Measurements from ENCODE around the gene GFPT2. TPM values are rescaled to one million over a fixed set of nuclear protein-coding genes. Genes with fewer than 3 reads are reported as not detected.

Gene GFPT2
- total RNA-seq, 4 donors from 2014 or later = 8.2 to 26.6 (median 11.1) TPM

DNA sequence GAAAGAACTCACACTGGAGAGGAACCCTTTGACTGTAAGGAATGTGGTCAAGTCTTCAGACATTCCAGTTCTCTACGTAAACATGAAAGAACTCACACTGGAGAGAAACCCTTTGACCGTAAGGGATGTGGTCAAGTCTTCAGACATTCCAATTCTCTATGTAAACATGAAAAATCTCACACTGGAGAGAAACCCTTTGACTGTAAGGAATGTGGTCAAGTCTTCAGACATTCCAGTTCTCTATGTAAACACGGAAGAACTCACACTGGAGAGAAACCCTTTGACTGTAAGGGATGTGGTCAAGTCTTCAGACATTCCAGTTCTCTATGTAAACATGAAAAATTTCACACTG is 93.9 kb downstream of the GFPT2 start:
- Histone ChIP-seq H3K4me1 (no peaks in the 10 kb centered on the region), H3K36me3 (peaks cover 72 to 73% of the 10 kb centered on the region in 2 donors), H3K27ac (no peak overlapping the region), H3K27me3 (no peaks in the 10 kb centered on the region), H3K9me3 (peaks cover 13% of the 10 kb centered on the region), H3K4me3 (replicated peaks in 1 of 3) (no peak overlapping the region)
- intact Hi-C loops (cut with DNase I) = loop anchor here (10.0 kb wide), 1 partner anchor 1174 kb away; no protein-coding TSS in a partner anchor
- TF ChIP-seq POLR2A (IDR thresholded peaks at IDR 0.05) = no peak
- no peak for TF ChIP-seq CTCF (IDR thresholded peaks at IDR 0.05)
- DNase-seq = no peak
- WGBS, 2 donors = 56 to 66% methylated on average over 3 of the region's 3 CpGs

- TF ChIP-seq POLR2A (IDR thresholded peaks at IDR 0.05) = no peak
- no peak for TF ChIP-seq CTCF (IDR thresholded peaks at IDR 0.05)
- H3K27me3 ChIP-seq = no peaks in the 10 kb centered on the region
- peaks cover 6% of the 10 kb centered on the region for H3K9me3 ChIP-seq
- H3K27ac ChIP-seq = no peak overlapping the region
- DNase-seq = no peak
- intact Hi-C loops (cut with DNase I) = loop anchor here (10.0 kb wide), 1 partner anchor 1168 kb away; no protein-coding TSS in a partner anchor
- no peaks in the 10 kb centered on the region for H3K4me1 ChIP-seq
- H3K4me3 ChIP-seq (replicated peaks in 1 of 3) = no peak overlapping the region
- WGBS, 2 donors = 94 to 98% methylated on average over 17 to 24 of the region's 24 CpGs
- H3K36me3 ChIP-seq = peaks cover 32 to 43% of the 10 kb centered on the region in 2 donors
These were observed 99.9 kb downstream of the GFPT2 start for GRCh38 chr5:180253036-180253824.

DNA sequence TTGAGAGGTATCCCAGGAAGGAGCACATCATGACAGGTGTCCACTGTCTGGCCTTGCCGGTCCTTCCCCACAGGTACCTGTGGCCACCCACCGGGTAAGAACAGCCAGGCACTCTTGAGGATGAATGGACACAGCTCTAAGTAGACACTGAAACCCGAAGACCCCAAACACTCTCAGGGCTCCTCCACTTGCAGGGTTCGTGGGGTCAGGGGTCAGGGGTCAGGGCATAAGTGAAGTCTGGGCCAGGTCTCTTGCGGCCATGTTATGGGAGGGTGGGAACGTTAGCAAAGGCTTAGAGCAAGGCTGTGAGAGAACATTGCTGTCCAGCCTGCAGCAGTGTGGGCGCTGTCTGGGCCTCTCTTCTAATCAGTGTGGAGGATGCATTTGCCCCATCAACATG is 101.2 kb downstream of the GFPT2 start:
- no peak for DNase-seq
- Histone ChIP-seq H3K36me3 (peaks cover 32 to 39% of the 10 kb centered on the region in 2 donors), H3K4me3 (replicated peaks in 1 of 3) (no peak overlapping the region), H3K9me3 (no peaks in the 10 kb centered on the region), H3K27ac (no peak overlapping the region), H3K27me3 (no peaks in the 10 kb centered on the region), H3K4me1 (no peaks in the 10 kb centered on the region)
- intact Hi-C loops (cut with DNase I) = loop anchor here (10.0 kb wide), 1 partner anchor 1167 kb away; no protein-coding TSS in a partner anchor
- 88 to 94% methylated on average over 3 to 7 of the region's 7 CpGs for WGBS, 2 donors
- no peak for TF ChIP-seq CTCF (IDR thresholded peaks at IDR 0.05)
- no peak for TF ChIP-seq POLR2A (IDR thresholded peaks at IDR 0.05)

GRCh38 chr5:180251141-180251540 is 102.0 kb downstream of the GFPT2 start:
- peaks cover 25 to 31% of the 10 kb centered on the region in 2 donors for H3K36me3 ChIP-seq
- H3K27ac ChIP-seq = no peak overlapping the region
- intact Hi-C loops (cut with DNase I) = loop anchor here (10.0 kb wide), 1 partner anchor 1166 kb away; no protein-coding TSS in a partner anchor
- TF ChIP-seq POLR2A (IDR thresholded peaks at IDR 0.05) (no peak), CTCF (IDR thresholded peaks at IDR 0.05) (no peak)
- no peaks in the 10 kb centered on the region for H3K9me3 ChIP-seq
- no peaks in the 10 kb centered on the region for H3K4me1 ChIP-seq
- no peak overlapping the region for H3K4me3 ChIP-seq (replicated peaks in 1 of 3)
- WGBS, 2 donors = 89 to 95% methylated on average over 9 of the region's 9 CpGs
- no peak for DNase-seq
- H3K27me3 ChIP-seq = no peaks in the 10 kb centered on the region

Other genes with a start within 250 kb of the GFPT2 start
- gene RASGEF1C, start 144.1 kb downstream of the GFPT2 start, total RNA-seq = 1 to 10 TPM in 3 of 4 donors, under 1 TPM in 1; 0.58 to 4.0 (median 2.1) TPM
- gene MAPK9, start 61.3 kb downstream of the GFPT2 start, total RNA-seq = 10 to 100 TPM; 48.1 to 70.0 (median 54.2) TPM
- 10 to 100 TPM; 14.0 to 21.0 (median 17.2) TPM for gene CNOT6, start 141.0 kb upstream of the GFPT2 start, total RNA-seq
- gene SCGB3A1, start 238.2 kb upstream of the GFPT2 start, total RNA-seq = 1 to 10 TPM in 3 of 4 donors, not detected in 1; 1.0 to 8.1 (median 3.5) TPM